Vagina (tissue), 2 donors: Measurements from ENCODE around the gene RPRD1B. TPM values are rescaled to one million over a fixed set of nuclear protein-coding genes. Genes with fewer than 3 reads are reported as not detected.

Source experiments
- DNase-seq, 2 donors: peaks; one replicate each; pipeline ENCODE4 v3.0.0-alpha.2; 2017; ENCODE audit errors: extremely low spot score in 2 of 2
- H3K27ac ChIP-seq: fragments of 200-600 bp; sonication (generic); one replicate; pipeline ENCODE4 v1.5.1; 2019
- H3K27me3 ChIP-seq: fragments of 200-600 bp; sonication (generic); one replicate; pipeline ENCODE4 v1.5.1; 2019
- H3K36me3 ChIP-seq, 2 donors: fragments of 200-600 bp; sonication (generic); one replicate each; pipeline ENCODE4 v1.5.1; 2017 to 2019
- H3K4me1 ChIP-seq: fragments of 200-600 bp; sonication (generic); one replicate; pipeline ENCODE4 v1.5.1; 2019
- H3K4me3 ChIP-seq, 2 donors: fragments of 200-600 bp; sonication (generic); 1 replicate in 1 of 2; 2 replicates in 1 of 2; pipeline ENCODE4 v1.5.1; 2016 to 2019
- H3K9me3 ChIP-seq: fragments of 200-600 bp; sonication (generic); one replicate; pipeline ENCODE4 v1.5.1; 2019
- POLR2A ChIP-seq, 2 donors: fragments of 450-650 bp; IDR thresholded peaks; one replicate each; pipeline ENCODE4 v1.6.1; 2017; ENCODE audit warnings: antibody characterized with exemption in 2 of 2, mild to moderate bottlenecking in 2 of 2, moderate library complexity in 2 of 2
- POLR2AphosphoS5 ChIP-seq, 2 donors: sonication (generic); formaldehyde crosslinking; IDR thresholded peaks; one replicate each; pipeline ENCODE4 v1.9.0; 2017; ENCODE audit warnings: antibody characterized with exemption in 2 of 2, mild to moderate bottlenecking in 2 of 2, low read depth in 1 of 2; ENCODE audit not compliant: insufficient read depth in 1 of 2
- intact Hi-C: fragments of 100-400 bp; cut with DNase I; formaldehyde crosslinking; loops from one replicate; pipeline ENCODE4 v1.15.1; 2023
- small RNA-seq: library from RNA; depleted of rRNA; stranded (forward); fragments of <200 nt; gene quantifications from one replicate; pipeline ENCODE3, GENCODE V24; 2016
- total RNA-seq: library from RNA; depleted of rRNA; stranded (reverse); fragments of >200 nt; gene quantifications from one replicate; pipeline ENCODE4 v1.2.3, GENCODE V29; 2016
- TF ChIP-seq, protein P1 (sequence below), 3 experiments: fragments of 450-650 bp in 2 of 3; fragments of 200-600 bp in 1 of 3; sonication (generic) in 1 of 3; IDR thresholded peaks; one replicate each; pipeline ENCODE4 v1.5.1; 2017 to 2019; ENCODE audit warnings: antibody characterized with exemption in 3 of 3, mild to moderate bottlenecking in 2 of 3, moderate library complexity in 2 of 3

Gene RPRD1B
- total RNA-seq, 1 donor from 2014 or later = 23.8 TPM

DNA sequence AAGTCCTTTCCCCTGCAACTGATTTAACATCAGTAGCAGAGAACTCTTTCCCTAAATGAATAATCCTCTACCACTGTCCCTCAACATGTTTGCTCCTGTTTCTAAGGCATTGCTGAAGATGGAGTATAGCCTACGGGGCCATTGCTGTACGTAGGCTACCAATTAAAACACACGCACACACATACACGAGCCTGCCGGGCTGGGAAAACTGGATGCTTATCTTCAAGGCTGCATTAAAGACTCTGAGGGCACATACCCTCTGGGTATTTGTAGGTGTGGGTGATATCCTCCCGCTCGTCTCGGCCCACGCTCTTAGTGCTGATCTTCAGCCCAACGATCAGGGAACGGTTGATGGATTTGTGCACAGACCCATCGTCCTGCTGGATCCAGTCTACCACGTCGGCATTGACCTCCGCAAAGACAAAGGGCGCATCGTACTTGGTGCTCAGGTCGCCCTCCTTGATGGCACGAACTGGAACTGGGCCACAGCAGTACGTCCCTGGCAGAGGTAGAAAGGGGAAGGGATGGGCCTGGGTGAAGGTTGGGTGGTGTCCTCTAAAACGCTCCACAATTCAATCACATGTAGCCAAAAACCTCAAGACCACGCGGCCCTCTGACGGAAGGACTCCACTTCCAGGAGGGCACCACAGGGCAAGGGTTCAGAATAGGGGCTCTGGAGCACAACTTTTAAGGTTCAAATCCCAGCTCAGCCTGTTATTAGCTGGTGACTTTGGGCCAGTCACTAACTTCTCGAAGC, 105.8 kb downstream of the RPRD1B start:
- TF ChIP-seq, protein P1, sequence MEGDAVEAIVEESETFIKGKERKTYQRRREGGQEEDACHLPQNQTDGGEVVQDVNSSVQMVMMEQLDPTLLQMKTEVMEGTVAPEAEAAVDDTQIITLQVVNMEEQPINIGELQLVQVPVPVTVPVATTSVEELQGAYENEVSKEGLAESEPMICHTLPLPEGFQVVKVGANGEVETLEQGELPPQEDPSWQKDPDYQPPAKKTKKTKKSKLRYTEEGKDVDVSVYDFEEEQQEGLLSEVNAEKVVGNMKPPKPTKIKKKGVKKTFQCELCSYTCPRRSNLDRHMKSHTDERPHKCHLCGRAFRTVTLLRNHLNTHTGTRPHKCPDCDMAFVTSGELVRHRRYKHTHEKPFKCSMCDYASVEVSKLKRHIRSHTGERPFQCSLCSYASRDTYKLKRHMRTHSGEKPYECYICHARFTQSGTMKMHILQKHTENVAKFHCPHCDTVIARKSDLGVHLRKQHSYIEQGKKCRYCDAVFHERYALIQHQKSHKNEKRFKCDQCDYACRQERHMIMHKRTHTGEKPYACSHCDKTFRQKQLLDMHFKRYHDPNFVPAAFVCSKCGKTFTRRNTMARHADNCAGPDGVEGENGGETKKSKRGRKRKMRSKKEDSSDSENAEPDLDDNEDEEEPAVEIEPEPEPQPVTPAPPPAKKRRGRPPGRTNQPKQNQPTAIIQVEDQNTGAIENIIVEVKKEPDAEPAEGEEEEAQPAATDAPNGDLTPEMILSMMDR (IDR thresholded peaks at IDR 0.05) = no peak
- TF ChIP-seq POLR2A (IDR thresholded peaks at IDR 0.05) = no peak
- no peak for TF ChIP-seq POLR2AphosphoS5 (IDR thresholded peaks at IDR 0.05; ENCODE audit: insufficient read depth in 1 of 2, low read depth in 1 of 2)
- no peak for DNase-seq
- intact Hi-C loops = no loop called here
- Histone ChIP-seq H3K27me3 (no peaks in the 10 kb centered on the region), H3K36me3 (peaks cover 0 to 10% of the 10 kb centered on the region in 2 donors), H3K27ac (no peak overlapping the region), H3K4me3 (no peak overlapping the region), H3K4me1 (peaks cover 16% of the 10 kb centered on the region), H3K9me3 (no peaks in the 10 kb centered on the region)

- no peak overlapping the region for H3K4me3 ChIP-seq
- intact Hi-C loops = no loop called here
- DNase-seq = no peak
- TF ChIP-seq POLR2AphosphoS5 (IDR thresholded peaks at IDR 0.05; ENCODE audit: insufficient read depth in 1 of 2, low read depth in 1 of 2) (no peak), POLR2A (IDR thresholded peaks at IDR 0.05) (no peak)
- TF ChIP-seq, protein P1 (IDR thresholded peaks at IDR 0.05) = no peak
- peaks cover 24% of the 10 kb centered on the region for H3K4me1 ChIP-seq
- H3K9me3 ChIP-seq = no peaks in the 10 kb centered on the region
- no peak overlapping the region for H3K27ac ChIP-seq
- H3K27me3 ChIP-seq = no peaks in the 10 kb centered on the region
- H3K36me3 ChIP-seq = peaks cover 0 to 10% of the 10 kb centered on the region in 2 donors
Observed at GRCh38 chr20:38139977-38140753, 106.6 kb downstream of the RPRD1B start.

DNA sequence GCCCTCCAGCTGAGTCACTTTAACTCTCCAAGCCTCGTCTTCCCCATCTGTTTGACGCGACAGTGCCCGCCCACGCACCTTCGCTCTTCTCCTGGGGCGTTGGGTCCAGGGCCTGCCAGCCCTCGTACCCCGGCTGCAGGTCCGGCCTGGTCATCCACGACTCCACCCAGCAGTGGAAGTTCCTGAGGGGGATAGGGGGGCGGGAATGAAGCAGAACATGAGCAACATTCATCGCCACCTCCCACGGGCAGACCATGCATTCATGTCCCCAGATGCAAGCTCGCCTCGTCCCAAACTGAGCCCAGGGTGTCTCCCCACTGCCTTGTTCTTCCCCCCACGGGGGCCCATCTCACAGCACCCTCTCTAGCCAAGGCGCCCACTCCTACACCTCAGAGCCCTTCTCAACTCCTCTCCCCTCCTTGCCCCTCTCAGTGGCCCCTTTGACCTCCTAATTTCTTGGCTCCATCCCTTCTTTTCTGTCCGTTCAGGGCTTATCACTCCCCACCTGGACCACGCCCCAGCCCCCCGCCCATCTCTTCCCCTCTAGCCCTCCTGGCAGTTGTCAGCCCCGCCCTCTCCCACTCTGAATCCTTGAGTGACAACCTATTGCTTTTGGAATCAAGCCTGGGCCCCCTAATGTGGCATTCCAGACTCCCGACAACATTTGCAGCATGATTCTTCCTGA, 107.8 kb downstream of the RPRD1B start:
- TF ChIP-seq, protein P1 (IDR thresholded peaks at IDR 0.05) = no peak
- TF ChIP-seq POLR2AphosphoS5 (IDR thresholded peaks at IDR 0.05; ENCODE audit: insufficient read depth in 1 of 2, low read depth in 1 of 2) (no peak), POLR2A (IDR thresholded peaks at IDR 0.05) (no peak)
- DNase-seq = no peak
- intact Hi-C loops = no loop called here
- Histone ChIP-seq H3K27me3 (no peaks in the 10 kb centered on the region), H3K9me3 (no peaks in the 10 kb centered on the region), H3K4me1 (peaks cover 33% of the 10 kb centered on the region), H3K4me3 (no peak overlapping the region), H3K36me3 (peaks cover 0 to 10% of the 10 kb centered on the region in 2 donors), H3K27ac (no peak overlapping the region)

Small RNAs within 50 kb of the gene (small RNA-seq; reads per million reads assigned to genes)
- gene RN7SL237P = not detected

Other genes with a start within 250 kb of the RPRD1B start
- gene VSTM2L, start 130.6 kb upstream of the RPRD1B start, total RNA-seq = not detected
- 13.5 TPM for gene TTI1, start 290 bp upstream of the RPRD1B start, total RNA-seq
- 92.8 TPM for gene TGM2, start 131.5 kb downstream of the RPRD1B start, total RNA-seq
- gene KIAA1755, start 227.0 kb downstream of the RPRD1B start, total RNA-seq = 2.7 TPM